ENCODE measurements around the gene CFAP74.

- no peak for TF ChIP-seq POLR2A (IDR thresholded peaks at IDR 0.05)
- no peak for TF ChIP-seq POLR2AphosphoS5 (IDR thresholded peaks at IDR 0.05)
Observed at GRCh38 chr1:1956586-1957532, 46.7 kb downstream of the CFAP74 start.
